WERI-Rb-1 (cell line): ENCODE measurements around the gene UBE2G2.

ENCODE experiments used
- DNase-seq: peaks from one replicate; pipeline ENCODE4 v3.0.0-alpha.2; 2020
- H3K27ac ChIP-seq: fragments of 250-450 bp; sonication (Bioruptor Pico); 2 replicates; pipeline ENCODE4 v1.5.1; 2020; ENCODE audit warnings: mild to moderate bottlenecking, moderate library complexity
- H3K27me3 ChIP-seq: fragments of 250-450 bp; sonication (Bioruptor Pico); 2 replicates; pipeline ENCODE4 v1.5.1; 2021; ENCODE audit warnings: mild to moderate bottlenecking, low read depth, moderate library complexity; ENCODE audit not compliant: insufficient read depth, severe bottlenecking
- H3K36me3 ChIP-seq: fragments of 250-450 bp; sonication (Bioruptor Pico); 2 replicates; pipeline ENCODE4 v1.5.1; 2020; ENCODE audit warnings: mild to moderate bottlenecking, moderate library complexity
- H3K4me3 ChIP-seq: 2 replicates; pipeline ENCODE4 v1.5.1; 2011; ENCODE audit warnings: low read depth, mild to moderate bottlenecking, control low read depth, low read length
- H3K9me3 ChIP-seq: fragments of 250-450 bp; sonication (Bioruptor Pico); 2 replicates; pipeline ENCODE4 v1.5.1; 2021; ENCODE audit warnings: mild to moderate bottlenecking, moderate library complexity; ENCODE audit not compliant: severe bottlenecking
- CTCF ChIP-seq: IDR thresholded peaks from 2 replicates; pipeline ENCODE4 v1.5.1; 2011; ENCODE audit warnings: low read depth, mild to moderate bottlenecking, control low read depth, inconsistent platforms, low read length

UBE2G2 gene

GRCh38 chr21:44758141-44758561, 43.5 kb downstream of the UBE2G2 start:
- peaks cover 13% of the 10 kb centered on the region for H3K9me3 ChIP-seq
- no peak for TF ChIP-seq CTCF
- DNase-seq = peak; percentile 8
- no peak overlapping the region for H3K27ac ChIP-seq
- H3K27me3 ChIP-seq = no peaks in the 10 kb centered on the region
- no peak overlapping the region for H3K4me3 ChIP-seq
- no peaks in the 10 kb centered on the region for H3K36me3 ChIP-seq

- no peak for DNase-seq
- H3K27me3 ChIP-seq = no peaks in the 10 kb centered on the region
- H3K4me3 ChIP-seq = no peak overlapping the region
Measured at GRCh38 chr21:44757731-44758130, 43.9 kb downstream of the UBE2G2 start.

GRCh38 chr21:44756423-44757185, 45.0 kb downstream of the UBE2G2 start:
- Histone ChIP-seq H3K4me3 (no peak overlapping the region), H3K27ac (no peak overlapping the region), H3K36me3 (no peaks in the 10 kb centered on the region), H3K27me3 (no peaks in the 10 kb centered on the region), H3K9me3 (peaks cover 13% of the 10 kb centered on the region)
- no peak for DNase-seq
- no peak for TF ChIP-seq CTCF

More at GRCh38 chr21:44757731-44758130, 43.9 kb downstream of the UBE2G2 start:
- no peak for TF ChIP-seq CTCF
- H3K9me3 ChIP-seq = peaks cover 13% of the 10 kb centered on the region
- no peak overlapping the region for H3K27ac ChIP-seq
- H3K36me3 ChIP-seq = no peaks in the 10 kb centered on the region

GRCh38 chr21:44755227-44755626, 46.4 kb downstream of the UBE2G2 start:
- no peak for DNase-seq
- TF ChIP-seq CTCF = no peak
- H3K4me3 ChIP-seq = no peak overlapping the region
- H3K36me3 ChIP-seq = no peaks in the 10 kb centered on the region
- H3K27ac ChIP-seq = no peak overlapping the region
- H3K9me3 ChIP-seq = peaks cover 10% of the 10 kb centered on the region
- H3K27me3 ChIP-seq = no peaks in the 10 kb centered on the region

- Histone ChIP-seq H3K27ac (no peak overlapping the region), H3K27me3 (no peaks in the 10 kb centered on the region), H3K4me3 (no peak overlapping the region), H3K9me3 (peaks cover 10% of the 10 kb centered on the region), H3K36me3 (no peaks in the 10 kb centered on the region)
- no peak for TF ChIP-seq CTCF
- DNase-seq = no peak
Measured at GRCh38 chr21:44753357-44753756, 48.3 kb downstream of the UBE2G2 start.
